HTERT RPE-1 (cell line): ENCODE results near the gene DDAH1.
"Not testable (repeated sequence)": the region's sequence is repeated elsewhere in the genome, so short reads cannot be mapped to it uniquely, and the experiment has no call there.

Experiments used
- in situ Hi-C: fragments of 300-500 bp; cut with MboI; formaldehyde crosslinking; loops from 4 replicates; pipeline ENCODE4 v1.14.3; 2020; ENCODE audit warnings: low sequenced_read_pairs

Gene DDAH1

DNA sequence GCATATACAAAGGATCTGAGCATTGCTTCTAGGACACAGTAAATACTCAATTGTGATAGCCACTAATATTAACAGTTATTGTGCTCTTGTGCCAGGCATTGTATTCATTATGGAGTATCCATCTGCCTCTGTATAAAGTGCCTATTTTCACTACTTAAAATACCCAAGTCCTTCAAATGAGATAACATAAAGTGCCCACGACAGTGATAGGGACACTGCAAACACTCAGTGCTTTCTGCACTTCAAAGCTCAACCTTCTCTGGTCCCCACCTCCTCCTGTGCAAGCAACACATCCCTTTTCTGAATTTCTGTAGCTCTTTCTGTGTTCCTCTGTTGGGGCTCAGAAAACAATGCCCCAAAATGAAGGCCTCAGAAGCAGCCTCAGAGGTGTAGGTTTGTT lies 6.6 kb upstream of the DDAH1 start:
- in situ Hi-C loops, result no loop called here

DNA sequence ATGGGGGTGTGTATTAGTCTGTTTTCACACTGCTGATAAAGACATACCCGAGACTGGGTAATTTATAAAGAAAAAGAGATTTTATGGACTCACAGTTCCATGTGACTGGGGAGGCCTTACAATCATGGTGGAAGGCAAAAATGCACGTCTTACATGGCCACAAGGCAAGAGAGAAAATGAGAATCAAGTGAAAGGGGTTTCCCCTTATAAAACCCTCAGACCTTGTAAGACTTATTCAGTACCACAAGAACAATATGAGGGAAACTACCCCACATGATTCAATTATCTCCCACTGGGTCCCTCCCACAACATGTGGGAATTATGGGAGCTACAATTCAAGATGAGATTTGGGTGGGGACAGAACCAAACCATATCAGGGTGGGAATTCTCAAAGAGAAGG lies 5.2 kb upstream of the DDAH1 start:
- in situ Hi-C loops, result not testable (repeated sequence)

DNA sequence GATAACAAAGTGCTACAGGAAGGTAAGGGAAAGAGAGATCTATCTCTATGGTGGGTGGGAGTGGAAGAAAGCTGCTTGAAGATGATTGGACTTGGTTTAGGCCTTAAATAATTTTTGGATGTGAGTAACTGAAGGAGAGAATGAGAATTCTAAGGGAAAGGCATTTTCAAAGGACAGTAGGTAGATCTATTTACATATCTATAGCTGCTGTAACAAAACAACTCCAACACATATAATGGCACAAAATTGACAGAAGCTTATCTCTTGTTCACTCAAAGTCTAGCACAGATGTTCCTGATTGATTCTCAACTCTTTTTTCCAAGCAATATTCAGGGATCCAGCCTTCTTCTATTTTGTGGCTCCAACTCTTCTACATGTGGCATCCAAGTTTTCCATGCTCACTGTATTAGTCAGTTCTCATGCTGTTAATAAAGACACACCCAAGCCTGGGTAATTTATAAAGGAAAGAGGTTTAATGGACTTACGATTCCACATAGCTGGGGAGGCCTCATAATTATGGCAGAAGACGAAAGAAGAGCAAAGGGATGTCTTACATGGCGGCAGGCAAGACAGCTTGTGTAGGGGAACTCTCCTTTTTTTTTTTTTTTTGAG lies 3.1 kb upstream of the DDAH1 start:
- in situ Hi-C loops, result no loop called here

DNA sequence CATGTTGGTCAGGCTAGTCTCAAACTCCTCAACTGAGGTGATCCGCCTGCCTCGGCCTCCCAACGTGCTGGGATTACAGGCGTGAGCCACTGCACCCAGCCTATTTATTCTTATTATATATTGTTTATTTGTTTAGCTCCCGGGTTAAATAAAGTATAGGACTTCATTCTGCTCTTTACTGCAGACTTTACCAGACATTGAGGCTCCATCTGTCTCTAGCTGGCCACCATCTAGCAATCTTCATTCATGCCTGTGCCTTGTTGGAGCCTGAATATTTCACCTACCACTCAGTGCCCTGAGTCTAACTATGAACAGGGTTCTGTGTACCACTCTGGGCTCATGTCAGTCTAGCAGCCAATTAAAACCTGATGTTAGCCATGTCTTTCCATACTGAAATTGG lies 2.1 kb upstream of the DDAH1 start:
- in situ Hi-C loops, result no loop called here

DNA sequence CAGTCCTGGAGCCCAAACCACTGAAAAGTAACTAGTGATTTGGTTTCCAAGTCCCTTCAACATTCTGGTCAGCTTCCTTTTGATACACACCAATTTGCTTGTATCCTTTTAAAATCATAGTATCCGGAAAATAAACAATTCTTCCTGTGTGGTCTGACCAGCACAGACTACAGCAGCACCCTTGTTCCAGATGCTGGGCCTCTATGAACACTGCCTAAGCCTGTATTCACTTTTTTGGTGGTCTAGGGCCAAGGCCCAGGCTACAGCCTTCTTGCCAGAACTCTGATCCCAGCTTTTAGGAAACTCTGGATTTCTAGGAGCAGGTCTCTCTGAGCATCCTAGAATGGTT lies 801 bp upstream of the DDAH1 start:
- in situ Hi-C loops, result no loop called here

DNA sequence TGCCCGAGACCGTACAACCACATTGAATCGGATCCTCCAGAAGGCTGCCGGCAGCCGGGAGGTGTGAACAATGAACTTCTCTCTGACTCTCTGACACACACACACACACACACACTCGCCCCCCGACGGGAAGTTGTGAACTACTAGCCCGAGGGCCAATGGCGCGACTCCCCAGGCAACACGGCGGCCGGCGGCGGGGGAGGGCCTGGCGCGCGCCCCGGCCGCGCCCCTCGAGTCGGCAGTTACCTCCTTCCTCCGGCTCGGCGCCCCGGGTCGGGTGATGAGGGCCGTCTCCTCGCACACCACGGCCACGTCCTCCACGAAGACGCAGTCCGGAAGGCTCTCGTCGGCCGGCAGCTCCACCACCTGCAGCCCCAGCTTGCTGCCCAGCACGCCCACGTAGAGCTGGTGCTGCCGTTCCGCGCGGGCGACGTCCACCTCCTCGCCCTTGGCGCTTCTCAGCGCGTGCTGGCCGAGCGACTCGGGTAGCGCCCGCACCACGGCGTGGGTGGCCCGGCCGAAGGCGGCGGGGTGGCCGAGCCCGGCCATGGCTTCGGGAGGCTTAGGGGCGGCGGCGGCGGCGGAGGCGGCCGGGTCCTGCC lies 361 bp downstream of the DDAH1 start:
- in situ Hi-C loops, result no loop called here

DNA sequence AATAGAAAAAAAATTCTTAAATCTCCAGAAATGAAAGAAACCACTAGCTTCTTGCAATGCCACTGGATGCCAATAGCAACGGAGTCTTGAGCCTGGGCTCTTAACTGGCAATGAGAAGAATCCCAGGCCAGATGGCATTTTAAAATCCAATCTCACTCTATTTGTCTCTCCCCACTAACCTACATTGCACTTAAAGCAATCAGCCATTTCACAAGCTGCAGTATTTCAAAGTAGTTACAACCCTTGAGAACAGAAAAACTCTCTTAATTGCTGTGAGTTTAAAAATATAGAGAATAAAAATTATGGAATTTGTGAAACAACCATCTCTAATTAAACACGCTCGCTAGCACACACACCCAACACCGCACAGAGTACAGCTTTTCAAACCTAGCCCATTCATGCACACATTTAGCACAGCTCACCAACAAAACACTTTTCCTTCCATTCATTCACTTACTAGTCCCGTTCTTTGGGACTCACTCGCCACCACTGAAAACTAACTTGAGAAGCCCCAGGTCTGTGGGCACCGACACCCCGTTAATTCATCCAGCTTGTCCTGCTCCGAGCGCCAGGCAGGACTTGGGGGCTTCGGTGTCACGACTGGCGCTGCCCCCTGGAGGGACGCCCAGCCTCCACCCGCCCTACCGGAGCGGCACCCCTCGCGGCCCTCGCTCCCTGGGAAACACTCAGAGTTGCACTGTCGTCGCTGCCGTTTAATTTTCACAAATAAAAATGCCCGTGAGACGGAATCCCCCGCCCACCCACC lies 1.0 kb downstream of the DDAH1 start:
- in situ Hi-C loops, result no loop called here

DNA sequence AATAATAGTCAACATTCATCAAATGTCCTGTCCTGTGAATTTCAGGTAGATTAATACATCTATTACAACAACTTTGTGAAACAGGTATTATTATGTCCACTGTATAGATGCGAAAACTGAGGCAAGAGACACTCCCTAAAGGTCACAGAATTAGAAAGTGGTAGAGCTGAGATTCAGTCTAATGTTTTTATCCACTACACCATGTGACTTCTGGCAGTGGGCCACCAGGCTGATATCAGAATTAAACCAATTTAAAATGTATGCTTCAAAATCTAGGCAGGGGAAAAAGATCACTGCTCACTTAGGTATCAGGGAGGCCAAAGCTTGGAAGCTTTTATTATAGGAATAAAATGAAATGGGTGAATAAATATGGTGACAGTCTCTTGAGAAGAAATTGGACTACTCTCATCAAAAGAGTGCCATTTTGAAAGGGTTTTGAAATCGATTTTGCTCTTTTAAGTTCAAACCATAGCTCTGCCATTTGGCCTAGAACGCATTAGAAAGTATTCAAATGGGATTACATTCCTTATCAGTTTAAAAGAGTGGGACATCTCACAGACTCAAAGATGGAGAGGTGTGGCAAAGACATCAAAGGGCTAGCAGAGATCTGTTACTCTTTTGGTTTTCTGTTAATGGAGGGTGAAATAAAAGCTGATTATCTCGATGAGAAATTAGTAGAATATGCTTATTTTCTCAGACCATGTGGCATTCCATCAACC lies 1.9 kb downstream of the DDAH1 start:
- in situ Hi-C loops, result no loop called here

DNA sequence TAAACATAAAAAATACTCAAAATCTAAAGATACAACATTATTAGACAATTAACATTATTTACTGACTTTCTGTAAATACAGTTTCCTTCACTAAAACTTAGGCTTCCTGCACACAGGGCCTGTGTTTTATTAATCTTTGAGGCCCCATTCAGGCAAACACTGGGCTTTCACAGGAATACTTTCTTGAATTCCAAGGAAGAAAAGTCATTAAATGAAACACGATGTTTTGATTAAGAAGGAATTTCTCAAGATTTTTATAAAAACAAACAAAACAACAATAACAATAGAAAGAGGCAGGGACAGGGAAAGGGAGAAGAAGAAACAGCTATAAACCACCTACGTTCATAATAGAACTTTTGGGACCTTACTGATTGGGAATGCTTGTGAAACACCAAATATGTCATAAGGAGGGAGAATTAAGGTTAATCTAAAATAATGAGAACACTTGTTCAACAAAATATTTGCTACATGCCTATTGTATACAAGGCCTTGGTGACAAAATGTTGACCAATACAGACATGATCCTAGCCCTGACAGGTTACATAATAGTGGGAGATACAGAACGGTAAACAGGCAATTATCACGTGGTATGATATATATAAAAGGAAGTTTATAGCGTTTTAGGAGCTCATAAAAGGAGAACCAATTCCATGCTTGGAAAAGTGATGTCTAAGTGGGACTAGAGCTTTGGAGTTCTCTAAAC lies 3.6 kb downstream of the DDAH1 start:
- in situ Hi-C loops, result no loop called here

DNA sequence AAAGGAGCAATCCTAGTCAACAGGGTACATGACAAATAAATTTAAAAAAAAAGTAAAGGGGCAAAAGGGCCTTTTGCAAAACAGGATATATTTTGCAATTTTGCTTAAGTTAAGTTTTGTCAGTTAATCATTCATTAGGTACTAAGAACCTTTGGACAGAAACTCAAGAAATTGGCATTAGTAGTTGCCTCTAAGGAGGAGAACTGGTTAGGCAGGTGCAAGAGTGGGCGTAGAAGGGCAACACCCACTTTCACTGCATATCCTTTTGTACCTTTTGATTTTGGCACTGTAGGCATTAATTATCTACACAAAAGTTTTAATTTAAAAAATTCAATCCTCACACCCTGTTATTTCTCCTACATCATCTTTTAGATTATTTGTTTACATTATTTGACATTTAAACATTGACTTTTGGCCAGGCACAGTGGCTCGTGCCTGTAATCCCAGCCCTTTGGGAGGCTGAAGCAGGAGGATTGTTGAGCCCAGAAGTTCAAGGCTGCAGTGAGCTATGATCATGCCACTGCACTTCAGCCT lies 4.3 kb downstream of the DDAH1 start:
- in situ Hi-C loops, result no loop called here

DNA sequence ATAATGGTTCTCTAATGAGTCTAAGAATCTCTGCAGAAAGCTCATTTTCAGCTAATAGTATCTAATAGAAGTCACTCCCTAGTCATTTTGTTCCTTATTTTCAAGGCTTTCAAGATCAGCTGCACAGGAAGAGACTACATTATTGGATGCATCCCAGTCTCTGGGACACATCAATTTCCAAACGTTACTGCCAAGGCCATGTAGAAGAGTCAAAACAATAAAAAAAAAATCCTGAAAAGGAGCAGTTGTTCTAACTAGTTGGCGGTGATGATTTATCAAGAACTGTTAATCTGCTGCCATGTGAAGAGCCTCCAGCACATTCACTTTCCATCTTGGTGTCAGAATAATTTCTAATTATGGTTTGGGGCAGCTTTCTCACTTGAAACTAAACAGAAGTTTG lies 5.7 kb downstream of the DDAH1 start:
- in situ Hi-C loops, result no loop called here

DNA sequence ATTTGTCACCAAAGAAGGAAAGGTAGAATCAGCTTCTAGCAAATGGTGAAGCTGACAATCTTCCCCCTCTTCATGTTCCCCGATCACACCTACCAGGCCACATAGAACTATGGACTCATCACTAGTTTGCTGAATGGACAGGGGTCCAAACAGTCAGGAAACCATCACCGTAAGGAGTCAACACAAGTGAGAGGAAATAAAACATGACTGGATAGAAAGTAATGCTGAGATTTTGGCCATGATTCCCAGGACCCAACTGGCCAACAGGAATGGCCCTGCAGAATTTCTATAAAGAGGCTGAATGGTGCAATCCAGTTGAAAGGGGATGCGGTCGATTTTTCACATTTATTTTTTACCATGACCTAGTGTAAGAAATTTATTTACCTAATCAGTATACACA lies 10.7 kb downstream of the DDAH1 start:
- in situ Hi-C loops, result no loop called here

DNA sequence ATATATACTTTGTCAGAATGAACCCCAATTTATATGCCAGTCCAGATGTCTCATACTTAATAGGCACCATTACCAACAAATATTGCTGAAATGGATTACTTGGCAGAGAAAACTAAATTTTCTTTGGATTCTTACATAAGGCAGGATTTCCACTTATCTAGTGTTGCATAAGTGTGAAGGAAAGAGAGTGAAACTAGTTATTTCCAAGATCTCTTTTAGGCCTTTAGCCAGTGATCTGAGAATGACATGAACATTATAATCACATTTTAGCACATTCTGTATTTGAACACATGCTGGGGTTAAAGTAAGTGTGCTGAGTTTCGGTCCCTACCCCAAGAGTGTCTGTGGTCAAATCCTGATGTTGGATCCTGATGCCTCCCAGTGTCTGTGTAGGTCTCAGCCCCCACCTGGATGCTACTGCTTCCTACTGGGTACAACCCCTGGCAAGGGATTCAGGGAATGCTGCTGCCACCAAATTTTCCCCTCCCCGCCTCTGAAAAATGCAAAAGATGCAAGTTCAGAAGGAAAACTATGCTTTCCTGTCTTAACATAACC lies 11.2 kb downstream of the DDAH1 start:
- in situ Hi-C loops, result no loop called here

DNA sequence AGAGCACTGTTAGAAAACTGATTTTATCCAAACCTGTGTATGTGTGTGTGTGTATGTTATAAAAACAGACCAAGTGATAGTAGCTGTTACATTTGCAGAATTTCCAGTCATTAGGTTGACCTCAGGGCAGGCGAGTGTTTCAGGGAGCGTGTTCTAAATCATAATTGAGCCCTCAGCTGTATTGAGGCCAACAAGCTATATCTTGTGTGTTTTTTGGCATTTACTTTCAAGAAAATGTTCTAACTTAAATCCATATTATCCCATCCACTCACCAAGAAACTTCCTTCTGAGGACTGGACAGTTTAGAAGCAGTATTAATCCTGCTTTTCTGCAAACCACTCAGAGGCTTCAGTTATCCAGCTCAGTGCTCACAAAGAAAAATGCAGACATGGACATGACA lies 12.0 kb downstream of the DDAH1 start:
- in situ Hi-C loops, result no loop called here

DNA sequence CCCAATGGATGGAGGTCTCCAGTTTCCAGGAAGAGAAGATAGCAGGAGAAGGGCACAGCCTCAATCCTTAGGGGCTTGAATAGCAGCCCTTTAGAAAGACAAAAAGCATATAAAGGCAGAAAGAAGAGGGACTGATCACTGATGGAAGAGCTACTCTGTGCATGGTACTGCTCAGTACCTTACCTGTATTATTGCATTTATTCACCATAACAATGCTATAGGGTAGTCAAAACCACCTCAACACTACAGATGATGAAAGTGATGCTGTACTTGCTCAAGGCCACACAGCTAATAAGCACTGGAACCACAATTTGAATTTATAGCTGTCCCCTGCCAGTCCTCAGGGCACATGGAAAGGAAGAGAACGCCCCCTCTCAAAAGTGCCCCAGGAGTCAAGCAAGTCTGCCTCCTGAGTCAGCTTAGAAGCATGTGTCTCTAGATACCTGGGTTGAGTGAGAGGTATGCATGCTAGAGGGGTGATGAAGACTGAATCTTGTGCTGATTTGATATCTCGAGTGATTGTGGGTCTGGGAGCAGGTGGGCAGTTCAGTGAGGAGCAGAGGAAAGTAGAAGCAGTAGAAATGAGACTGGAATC lies 13.6 kb downstream of the DDAH1 start:
- in situ Hi-C loops, result no loop called here

DNA sequence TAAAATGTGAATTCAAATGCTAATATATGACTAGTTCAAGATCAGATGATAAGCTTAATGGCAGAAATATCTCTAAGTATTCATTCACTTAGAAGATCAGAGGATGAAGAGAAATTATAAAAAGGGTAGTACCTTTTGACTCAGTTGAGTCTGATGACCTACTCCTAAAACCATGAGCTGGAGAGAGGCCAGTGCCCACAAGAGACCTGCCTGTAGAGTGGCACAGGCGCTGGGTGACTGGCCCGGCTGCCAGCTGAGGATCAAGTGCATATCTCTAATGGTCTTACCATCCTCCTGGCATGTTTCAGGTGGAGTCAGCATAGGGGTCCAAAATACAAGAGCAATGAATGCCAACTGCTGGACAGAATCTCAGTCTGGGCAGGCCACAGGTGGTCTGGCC lies 14.1 kb downstream of the DDAH1 start:
- in situ Hi-C loops, result no loop called here

DNA sequence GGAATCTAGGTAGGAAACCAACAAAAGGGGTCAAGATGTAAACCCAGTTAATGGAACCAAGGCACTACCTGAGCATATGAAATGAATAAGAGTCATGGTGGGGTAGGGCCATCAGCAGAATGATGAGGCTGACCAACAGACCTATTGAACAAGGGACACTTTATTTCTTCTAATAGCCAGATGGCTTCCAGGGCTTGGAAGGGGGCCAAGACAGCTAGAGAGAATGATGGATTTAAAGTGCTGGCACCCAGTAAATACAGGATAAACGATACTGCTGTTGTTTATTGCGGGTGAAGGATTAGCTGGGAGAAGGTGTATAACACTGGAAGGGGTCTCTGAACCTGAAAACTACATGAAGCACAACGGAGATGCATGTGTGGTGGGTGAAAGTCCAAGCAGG lies 15.6 kb downstream of the DDAH1 start:
- in situ Hi-C loops, result no loop called here

DNA sequence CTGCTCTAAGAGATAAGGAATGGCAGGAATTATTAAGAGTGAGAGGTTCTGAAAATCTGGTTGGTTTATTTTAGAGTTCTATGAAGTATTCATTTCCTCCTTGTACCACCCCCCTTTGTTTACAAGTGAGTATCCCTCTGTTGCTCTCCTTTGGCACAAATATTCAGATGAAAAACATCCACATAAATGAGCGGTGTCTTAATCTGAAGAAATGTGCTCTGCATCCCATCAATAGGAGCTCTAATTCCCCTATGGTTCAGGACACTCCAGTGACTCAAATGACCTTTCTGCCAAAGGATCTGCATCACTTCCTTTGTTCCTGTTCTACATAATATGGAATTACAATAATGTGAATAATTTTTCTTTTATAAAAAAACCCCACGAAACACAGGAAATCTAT lies 16.6 kb downstream of the DDAH1 start:
- in situ Hi-C loops, result no loop called here

DNA sequence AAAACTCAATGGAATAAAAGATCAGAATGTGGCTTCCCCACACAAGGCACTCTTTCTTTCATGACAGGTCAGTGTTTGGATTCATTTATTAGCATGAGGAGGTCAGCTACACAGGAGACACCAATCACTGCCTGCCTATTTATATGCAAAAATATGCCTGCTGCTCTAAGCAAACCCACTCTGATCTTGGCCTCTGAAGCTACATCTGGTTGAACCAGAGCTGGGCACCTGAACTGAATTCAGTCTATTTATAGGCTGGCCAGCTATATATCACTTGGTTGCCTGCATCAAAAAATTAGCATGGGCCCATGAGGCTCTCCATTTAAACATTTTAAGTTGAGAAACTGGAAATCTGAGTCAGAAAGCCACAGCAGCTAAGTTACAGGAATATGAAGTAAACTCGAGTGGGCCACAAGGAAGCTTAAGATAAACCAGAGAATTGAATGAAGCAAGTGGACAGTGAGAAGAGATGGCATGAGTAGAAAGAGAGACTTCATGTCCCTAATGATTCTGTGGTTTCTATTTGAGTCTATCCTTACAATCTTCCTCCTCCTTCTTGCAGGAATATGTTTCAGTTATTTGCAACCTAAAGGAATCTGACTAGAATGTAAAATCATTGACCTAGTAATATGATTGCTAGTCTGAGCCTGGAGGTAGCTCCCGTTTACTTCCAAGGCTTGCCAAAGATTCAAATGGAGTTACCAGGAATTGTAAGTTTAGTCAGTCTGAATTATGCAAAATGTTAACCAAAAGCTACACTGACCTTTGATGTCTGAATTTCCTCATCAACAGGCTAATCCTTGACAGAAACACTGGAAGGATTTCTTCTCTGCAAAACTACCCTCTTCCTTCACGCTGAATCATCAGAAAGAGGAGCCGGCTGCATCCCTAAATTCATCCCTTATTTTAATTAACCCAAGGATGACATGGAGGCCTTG lies 17.7 kb downstream of the DDAH1 start:
- in situ Hi-C loops, result no loop called here
